GM12872 (cell line): ENCODE results near the gene RBL2.

Source experiments
- TF ChIP-seq, protein P1 (sequence below): IDR thresholded peaks from 3 replicates; pipeline ENCODE4 v1.5.1; 2011; ENCODE audit warnings: low read depth, mild to moderate bottlenecking, low read length, moderate library complexity; ENCODE audit not compliant: insufficient read depth

Gene RBL2, protein sequence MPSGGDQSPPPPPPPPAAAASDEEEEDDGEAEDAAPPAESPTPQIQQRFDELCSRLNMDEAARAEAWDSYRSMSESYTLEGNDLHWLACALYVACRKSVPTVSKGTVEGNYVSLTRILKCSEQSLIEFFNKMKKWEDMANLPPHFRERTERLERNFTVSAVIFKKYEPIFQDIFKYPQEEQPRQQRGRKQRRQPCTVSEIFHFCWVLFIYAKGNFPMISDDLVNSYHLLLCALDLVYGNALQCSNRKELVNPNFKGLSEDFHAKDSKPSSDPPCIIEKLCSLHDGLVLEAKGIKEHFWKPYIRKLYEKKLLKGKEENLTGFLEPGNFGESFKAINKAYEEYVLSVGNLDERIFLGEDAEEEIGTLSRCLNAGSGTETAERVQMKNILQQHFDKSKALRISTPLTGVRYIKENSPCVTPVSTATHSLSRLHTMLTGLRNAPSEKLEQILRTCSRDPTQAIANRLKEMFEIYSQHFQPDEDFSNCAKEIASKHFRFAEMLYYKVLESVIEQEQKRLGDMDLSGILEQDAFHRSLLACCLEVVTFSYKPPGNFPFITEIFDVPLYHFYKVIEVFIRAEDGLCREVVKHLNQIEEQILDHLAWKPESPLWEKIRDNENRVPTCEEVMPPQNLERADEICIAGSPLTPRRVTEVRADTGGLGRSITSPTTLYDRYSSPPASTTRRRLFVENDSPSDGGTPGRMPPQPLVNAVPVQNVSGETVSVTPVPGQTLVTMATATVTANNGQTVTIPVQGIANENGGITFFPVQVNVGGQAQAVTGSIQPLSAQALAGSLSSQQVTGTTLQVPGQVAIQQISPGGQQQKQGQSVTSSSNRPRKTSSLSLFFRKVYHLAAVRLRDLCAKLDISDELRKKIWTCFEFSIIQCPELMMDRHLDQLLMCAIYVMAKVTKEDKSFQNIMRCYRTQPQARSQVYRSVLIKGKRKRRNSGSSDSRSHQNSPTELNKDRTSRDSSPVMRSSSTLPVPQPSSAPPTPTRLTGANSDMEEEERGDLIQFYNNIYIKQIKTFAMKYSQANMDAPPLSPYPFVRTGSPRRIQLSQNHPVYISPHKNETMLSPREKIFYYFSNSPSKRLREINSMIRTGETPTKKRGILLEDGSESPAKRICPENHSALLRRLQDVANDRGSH

DNA sequence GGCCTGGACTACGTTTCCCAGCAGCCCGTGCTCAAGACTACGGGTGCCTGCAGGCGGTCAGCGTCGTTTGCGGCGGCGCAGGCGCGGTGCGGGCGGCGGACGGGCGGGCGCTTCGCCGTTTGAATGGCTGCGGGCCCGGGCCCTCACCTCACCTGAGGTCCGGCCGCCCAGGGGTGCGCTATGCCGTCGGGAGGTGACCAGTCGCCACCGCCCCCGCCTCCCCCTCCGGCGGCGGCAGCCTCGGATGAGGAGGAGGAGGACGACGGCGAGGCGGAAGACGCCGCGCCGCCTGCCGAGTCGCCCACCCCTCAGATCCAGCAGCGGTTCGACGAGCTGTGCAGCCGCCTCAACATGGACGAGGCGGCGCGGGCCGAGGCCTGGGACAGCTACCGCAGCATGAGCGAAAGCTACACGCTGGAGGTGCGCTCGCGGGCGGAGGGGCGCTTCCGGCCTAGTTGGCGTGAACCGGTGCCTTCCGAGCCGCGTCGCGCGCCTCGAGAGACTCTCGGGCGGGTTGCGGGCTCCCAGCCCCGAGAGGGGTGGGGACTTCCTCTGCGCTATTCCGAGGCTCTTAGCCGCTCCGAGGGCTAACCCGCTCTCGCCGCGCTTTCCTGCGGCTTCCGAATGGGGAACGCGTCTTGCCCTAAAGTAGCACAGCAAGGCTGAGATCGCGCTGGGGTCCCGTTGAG is at the start of gene RBL2:
RBL2 (plus strand) TSS at position 95 of the 689 bp plus-strand sequence; CDS start at position 181, 86 bp downstream.
- TF ChIP-seq, protein P1, sequence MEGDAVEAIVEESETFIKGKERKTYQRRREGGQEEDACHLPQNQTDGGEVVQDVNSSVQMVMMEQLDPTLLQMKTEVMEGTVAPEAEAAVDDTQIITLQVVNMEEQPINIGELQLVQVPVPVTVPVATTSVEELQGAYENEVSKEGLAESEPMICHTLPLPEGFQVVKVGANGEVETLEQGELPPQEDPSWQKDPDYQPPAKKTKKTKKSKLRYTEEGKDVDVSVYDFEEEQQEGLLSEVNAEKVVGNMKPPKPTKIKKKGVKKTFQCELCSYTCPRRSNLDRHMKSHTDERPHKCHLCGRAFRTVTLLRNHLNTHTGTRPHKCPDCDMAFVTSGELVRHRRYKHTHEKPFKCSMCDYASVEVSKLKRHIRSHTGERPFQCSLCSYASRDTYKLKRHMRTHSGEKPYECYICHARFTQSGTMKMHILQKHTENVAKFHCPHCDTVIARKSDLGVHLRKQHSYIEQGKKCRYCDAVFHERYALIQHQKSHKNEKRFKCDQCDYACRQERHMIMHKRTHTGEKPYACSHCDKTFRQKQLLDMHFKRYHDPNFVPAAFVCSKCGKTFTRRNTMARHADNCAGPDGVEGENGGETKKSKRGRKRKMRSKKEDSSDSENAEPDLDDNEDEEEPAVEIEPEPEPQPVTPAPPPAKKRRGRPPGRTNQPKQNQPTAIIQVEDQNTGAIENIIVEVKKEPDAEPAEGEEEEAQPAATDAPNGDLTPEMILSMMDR = no peak

DNA sequence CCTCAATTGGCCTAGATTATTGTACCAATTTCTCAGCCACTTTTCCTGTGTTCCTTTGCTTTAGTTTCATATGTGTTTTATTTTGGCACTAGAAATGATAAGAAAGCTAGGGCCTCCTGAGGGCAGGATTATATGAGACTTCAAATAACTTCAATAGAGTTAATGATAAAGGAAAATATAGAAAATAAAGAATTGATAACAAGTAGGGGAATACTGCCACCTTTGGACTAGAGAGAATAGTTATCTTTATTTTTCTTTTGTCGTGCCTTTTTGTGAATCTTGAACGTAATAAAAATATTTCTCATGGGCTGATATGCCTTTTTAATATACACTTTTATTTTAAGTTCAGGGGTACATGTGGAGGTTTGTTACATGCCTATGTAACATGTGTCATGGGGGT is 29.3 kb upstream of the RBL2 start:
- TF ChIP-seq, protein P1 = no peak

DNA sequence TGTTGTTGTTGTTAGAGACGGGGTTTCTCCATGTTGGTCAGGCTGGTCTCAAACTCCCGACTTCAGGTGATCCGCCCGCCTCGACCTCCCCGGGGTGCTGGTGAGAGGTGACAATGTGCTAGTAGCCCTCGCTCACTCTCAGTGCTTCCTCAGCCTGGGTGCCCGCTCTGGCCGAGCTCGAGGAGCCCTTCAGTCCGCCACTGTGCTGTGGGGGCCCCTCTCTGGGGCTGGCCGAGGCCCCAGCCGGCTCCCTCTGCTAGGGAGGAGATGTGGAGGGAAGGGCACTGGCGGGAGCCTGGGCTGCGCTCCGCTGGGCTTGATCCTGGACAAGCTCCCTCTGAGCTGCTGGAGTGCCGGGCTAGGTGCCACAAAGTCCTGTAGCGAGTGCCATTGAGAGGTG is 21.7 kb upstream of the RBL2 start:
- TF ChIP-seq, protein P1 = no peak

DNA sequence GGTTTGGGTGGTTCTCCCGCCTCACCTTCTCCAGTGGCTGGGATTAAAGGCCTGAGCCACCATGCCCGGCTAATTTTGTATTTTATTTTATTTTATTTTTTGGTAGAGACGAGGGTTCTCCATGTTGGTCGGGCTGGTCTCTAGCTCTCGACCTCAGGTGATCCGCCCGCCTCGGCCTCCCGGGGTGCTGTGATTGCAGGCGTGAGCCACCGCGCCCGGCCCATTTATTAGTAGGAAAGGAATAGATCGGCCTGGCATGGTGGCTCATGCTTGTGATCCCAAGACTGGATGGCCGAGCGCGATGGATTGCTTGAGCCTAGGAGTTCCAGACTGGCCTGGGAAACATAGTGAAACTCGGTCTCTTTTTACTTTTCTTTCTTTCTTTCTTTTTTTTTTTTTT is 20.4 kb upstream of the RBL2 start:
- TF ChIP-seq, protein P1 = no peak

DNA sequence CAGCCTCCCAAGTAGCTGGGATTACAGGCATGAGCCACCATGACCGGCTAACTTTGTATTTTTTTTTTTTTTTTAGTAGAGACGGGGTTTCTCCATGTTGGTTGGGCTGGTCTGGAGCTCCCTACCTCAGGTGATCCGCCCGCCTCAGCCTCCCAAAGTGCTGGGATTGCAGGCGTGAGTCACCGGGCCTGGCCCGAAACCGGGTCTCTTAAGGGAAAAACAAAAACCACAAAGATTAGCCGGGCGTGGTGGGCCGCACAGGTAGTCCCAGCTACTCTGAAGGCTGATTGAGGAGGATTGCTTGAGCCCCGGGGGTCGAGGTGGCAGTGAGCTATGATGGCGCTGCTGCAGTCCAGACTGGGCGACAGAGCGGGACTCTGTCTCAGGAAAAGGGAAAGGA is 19.9 kb upstream of the RBL2 start:
- TF ChIP-seq, protein P1 = no peak

DNA sequence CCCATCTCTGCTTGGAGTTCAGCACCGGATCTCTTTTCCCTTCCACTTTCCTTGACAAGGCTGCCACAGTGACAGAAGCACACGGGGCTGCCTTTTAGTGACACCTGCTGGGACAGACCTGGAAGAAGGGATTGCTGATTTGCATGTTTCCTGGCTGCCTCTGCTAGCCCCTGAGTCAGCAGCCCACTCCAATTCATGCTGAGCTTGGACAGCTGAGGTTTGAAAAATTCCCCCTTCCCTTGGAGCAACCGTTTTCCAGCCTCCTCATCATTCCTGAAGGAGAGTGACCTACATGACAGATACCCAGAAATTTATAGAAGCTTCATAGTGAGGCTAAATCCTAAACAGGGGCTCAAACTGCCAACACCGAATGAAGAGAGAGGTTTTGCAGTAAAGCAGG is 18.8 kb upstream of the RBL2 start:
- TF ChIP-seq, protein P1 = no peak

DNA sequence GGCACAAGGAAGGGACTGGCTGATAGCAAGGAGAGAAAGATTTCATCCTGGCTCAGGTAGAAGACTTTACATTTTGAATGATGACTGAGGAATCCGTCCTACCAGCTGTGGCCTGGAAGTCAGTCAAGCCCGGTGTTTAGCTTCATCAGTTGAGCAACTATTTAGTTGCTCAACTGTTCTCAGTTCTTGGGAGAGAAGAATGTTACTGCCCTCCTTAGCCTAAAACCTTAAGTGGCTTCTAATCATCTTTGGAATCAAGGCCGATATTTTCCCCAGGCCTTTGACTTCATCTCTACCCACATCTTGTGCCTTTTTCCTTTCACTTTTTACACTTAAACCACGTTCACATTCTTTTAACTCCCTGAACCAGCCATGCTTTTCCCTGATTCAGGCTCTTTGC is 17.3 kb upstream of the RBL2 start:
- TF ChIP-seq, protein P1 = no peak
